DND-41 (cell line): Measurements from ENCODE around the gene EDN2.

Experiments
- CTCF ChIP-seq: IDR thresholded peaks from 2 replicates; pipeline ENCODE4 v1.5.1; 2012; ENCODE audit warnings: borderline replicate concordance, low read length, moderate library complexity, mild to moderate bottlenecking; ENCODE audit not compliant: poor library complexity, severe bottlenecking; ENCODE audit errors: extremely low read depth
- EZH2 ChIP-seq: IDR thresholded peaks from 3 replicates; pipeline ENCODE4 v1.6.1; 2012; ENCODE audit warnings: borderline replicate concordance, low read depth, mild to moderate bottlenecking, moderate library complexity, low read length, inconsistent platforms; ENCODE audit not compliant: severe bottlenecking

GRCh38 chr1:41438711-41439110 is 45.8 kb downstream of the EDN2 start:
- no peak for TF ChIP-seq CTCF
- TF ChIP-seq EZH2, result no peak
